ENCODE measurements around the gene DYTN. TPM values are rescaled to one million over a fixed set of nuclear protein-coding genes. Genes with fewer than 3 reads are reported as not detected.

Gene DYTN
- polyA plus RNA-seq, 3 donors, result not detected

- 65 to 88% (median 82%) methylated on average over 1 of the region's 1 CpG for WGBS, 3 donors
- H3K27ac ChIP-seq (ENCODE audit: low read depth, low read length), result no peak overlapping the region
These were observed 83.2 kb downstream of the DYTN start for GRCh38 chr2:206635015-206635414.

DNA sequence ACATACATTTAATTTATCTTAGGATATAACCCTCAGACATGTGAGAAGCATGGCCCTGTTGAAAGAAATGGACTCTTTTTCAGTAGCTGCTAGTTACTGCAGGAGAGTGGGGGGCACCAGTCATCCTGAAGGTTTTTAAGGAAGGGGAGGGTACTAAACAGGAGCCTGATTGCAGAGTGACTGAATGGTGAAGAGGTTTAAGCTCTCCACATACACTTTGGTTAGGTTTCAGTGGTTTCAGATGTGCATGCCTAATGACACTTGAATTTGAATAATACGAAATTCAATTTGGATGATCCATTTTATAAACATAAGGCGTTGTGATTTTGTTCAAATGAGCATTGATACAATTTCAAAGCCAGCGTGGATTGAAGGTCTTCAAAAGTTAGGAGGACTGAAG, 86.9 kb downstream of the DYTN start:
- WGBS, 3 donors, result 33 to 53% (median 52%) methylated on average over 3 of the region's 3 CpGs
- no peak overlapping the region for H3K27ac ChIP-seq (ENCODE audit: low read depth, low read length)

GRCh38 chr2:206627632-206628031, 90.6 kb downstream of the DYTN start:
- H3K27ac ChIP-seq (ENCODE audit: low read depth, low read length), result no peak overlapping the region

GRCh38 chr2:206626108-206626507, 92.1 kb downstream of the DYTN start:
- 71 to 78% (median 73%) methylated on average over 2 of the region's 2 CpGs for WGBS, 3 donors
- H3K27ac ChIP-seq (ENCODE audit: low read depth, low read length), result no peak overlapping the region

DNA sequence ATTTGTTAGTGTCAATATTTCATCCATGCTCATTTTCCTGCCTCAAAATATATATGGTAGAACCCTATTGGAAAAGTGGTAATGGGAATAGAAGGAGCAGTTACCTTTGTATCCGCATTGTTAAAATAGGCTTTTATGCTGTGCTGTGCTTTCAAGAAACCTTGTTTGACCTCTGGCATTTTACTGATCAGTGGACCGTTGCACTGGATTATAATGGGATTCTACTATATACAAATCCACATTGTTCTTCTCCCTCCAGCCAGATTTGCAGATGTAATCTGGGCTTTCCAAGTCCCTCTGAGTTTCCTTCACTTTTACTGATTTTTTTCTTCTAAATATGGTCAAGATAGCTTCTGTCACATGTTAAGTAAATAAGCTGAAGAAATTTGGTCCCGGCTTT, 99.2 kb downstream of the DYTN start:
- WGBS, 3 donors, result 76 to 82% (median 77%) methylated on average over 3 of the region's 3 CpGs
- H3K27ac ChIP-seq (ENCODE audit: low read depth, low read length), result no peak overlapping the region

GRCh38 chr2:206616151-206616550, 102.0 kb downstream of the DYTN start:
- 39 to 72% (median 62%) methylated on average over 2 of the region's 2 CpGs for WGBS, 3 donors
- H3K27ac ChIP-seq (ENCODE audit: low read depth, low read length), result no peak overlapping the region

GRCh38 chr2:206615417-206616089, 102.6 kb downstream of the DYTN start:
- 77 to 81% (median 79%) methylated on average over 7 of the region's 7 CpGs for WGBS, 3 donors
- no peak overlapping the region for H3K27ac ChIP-seq (ENCODE audit: low read depth, low read length)

- WGBS, 3 donors, result 64 to 84% (median 84%) methylated on average over 6 of the region's 6 CpGs
These were observed 103.4 kb downstream of the DYTN start for GRCh38 chr2:206614811-206615210.

DNA sequence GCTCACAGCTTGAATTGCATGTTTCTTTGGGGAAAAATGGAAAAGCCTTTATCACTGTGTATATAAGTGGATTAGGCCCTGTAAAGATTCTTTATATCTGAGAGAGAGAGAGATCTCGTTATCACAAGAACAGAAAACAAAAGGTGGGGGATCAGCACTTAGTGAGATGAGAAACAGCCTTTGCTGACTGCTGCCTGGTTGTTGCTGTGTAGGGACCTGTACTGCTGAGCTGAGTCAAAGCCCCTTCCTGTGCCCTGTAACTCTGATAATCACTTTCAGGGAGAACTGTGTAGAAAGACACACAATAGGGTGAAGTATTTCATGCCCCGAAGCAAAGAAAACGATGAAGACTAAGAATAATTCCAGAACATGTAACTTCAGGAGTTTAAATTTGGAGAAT, 106.5 kb downstream of the DYTN start:
- 43 to 69% (median 53%) methylated on average over 3 of the region's 3 CpGs for WGBS, 3 donors

More at GRCh38 chr2:206614811-206615210, 103.4 kb downstream of the DYTN start:
- no peak overlapping the region for H3K27ac ChIP-seq (ENCODE audit: low read depth, low read length)

DNA sequence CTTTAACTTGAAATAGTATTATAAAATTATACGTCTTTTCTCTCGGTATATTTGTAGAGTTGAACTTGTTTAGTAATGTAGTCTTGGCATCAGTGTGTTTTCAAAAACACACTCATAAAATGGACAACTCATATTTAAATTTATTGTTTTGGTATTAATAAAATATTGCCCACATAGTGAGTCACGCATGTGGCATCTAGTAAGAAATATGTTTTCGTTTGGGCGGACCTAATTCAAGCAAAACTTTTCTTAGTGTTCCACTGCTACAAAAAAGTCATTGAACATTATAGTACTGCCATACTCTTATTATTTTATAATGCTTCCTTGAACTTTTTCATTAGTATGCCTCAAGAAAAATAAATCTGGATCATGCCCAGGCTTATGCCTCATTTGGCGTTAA, 107.0 kb downstream of the DYTN start:
- WGBS, 3 donors, result 90 to 94% (median 94%) methylated on average over 6 of the region's 6 CpGs

More for the DNA sequence above, 106.5 kb downstream of the DYTN start:
- H3K27ac ChIP-seq (ENCODE audit: low read depth, low read length), result no peak overlapping the region

DNA sequence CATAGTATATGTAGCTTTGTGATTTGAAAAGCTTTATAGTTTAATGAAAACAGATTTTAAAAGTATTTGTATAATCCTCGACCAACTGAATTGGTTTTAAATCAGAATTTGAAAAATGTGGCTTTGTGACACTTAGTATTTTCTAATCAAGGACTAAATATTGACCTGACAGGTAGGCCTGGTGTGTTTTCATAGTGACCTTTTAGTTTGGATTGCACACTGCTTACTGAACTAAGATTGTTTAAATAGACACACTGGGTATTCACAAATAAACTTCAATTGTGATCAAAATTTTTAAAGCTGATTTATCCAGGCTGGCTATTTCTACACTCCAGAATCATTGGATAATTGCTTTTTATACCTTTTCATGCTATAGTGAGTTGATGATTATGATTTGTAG, 107.7 kb downstream of the DYTN start:
- no peak overlapping the region for H3K27ac ChIP-seq (ENCODE audit: low read depth, low read length)
- 55 to 72% (median 63%) methylated on average over 1 of the region's 1 CpG for WGBS, 3 donors

More for the DNA sequence above, 107.0 kb downstream of the DYTN start:
- no peak overlapping the region for H3K27ac ChIP-seq (ENCODE audit: low read depth, low read length)

DNA sequence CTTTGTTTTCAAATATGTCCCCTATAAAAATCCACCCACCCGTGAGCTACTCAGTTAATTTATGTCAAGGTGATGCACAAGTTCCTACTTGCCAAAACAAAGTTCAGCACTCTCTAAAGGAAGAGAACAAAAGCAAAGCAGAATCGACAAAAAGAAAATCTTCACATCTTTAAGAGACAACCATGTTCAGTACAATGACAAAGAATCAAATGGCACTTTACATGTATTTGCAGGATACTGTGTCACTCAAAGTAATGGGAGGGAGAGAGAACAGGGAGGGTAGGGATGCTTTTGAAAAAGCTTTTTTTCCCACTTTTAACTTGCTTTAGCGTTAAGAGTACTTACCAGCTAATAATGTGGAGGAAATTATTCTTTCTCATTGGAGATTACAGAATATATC, 115.0 kb downstream of the DYTN start:
- H3K27ac ChIP-seq (ENCODE audit: low read depth, low read length), result no peak overlapping the region
- 78 to 86% (median 82%) methylated on average over 3 of the region's 3 CpGs for WGBS, 3 donors

Other genes starting within 250 kb of the DYTN start
- gene FAM237A, start 75.9 kb downstream of the DYTN start, polyA plus RNA-seq, result not detected
- gene MDH1B, start 46.9 kb upstream of the DYTN start, polyA plus RNA-seq, result under 1 TPM; 0.30 to 0.67 (median 0.55) TPM
- 10 to 100 TPM in 1 of 3 donors, 1 to 10 TPM in 2; 8.3 to 21.0 (median 9.4) TPM for gene FASTKD2, start 47.2 kb upstream of the DYTN start, polyA plus RNA-seq
- 1 to 10 TPM in 1 of 3 donors, under 1 TPM in 2; 0.14 to 1.1 (median 0.51) TPM for gene CPO, start 221.1 kb upstream of the DYTN start, polyA plus RNA-seq